Upper lobe of right lung (tissue), 1 donor: ENCODE data around the gene SGSM1. TPM values are rescaled to one million over a fixed set of nuclear protein-coding genes. Genes with fewer than 3 reads are reported as not detected.
A peak's percentile ranks its signal among the peaks of the same experiment; 100 is the strongest.

Experiments used
- ATAC-seq: fragments of 200-7000 bp; cut with Tn5 transposase; one replicate; pipeline ENCODE4 v1.9.1; 2020; ENCODE audit warnings: mild to moderate bottlenecking, moderate library complexity
- DNase-seq: peaks from one replicate; pipeline ENCODE4 v3.0.0-alpha.2; 2020
- H3K27ac ChIP-seq: fragments of 200-600 bp; one replicate; pipeline ENCODE4 v1.8.0; 2022
- H3K27me3 ChIP-seq: fragments of 200-600 bp; one replicate; pipeline ENCODE4 v1.8.0; 2022; ENCODE audit warnings: mild to moderate bottlenecking
- H3K36me3 ChIP-seq: fragments of 200-600 bp; one replicate; pipeline ENCODE4 v1.8.0; 2022
- H3K4me1 ChIP-seq: fragments of 200-600 bp; one replicate; pipeline ENCODE4 v1.8.0; 2022
- H3K4me3 ChIP-seq: fragments of 200-600 bp; one replicate; pipeline ENCODE4 v1.8.0; 2022; ENCODE audit warnings: mild to moderate bottlenecking
- H3K9me3 ChIP-seq: fragments of 200-600 bp; one replicate; pipeline ENCODE4 v1.8.0; 2022
- CTCF ChIP-seq: fragments of 200-600 bp; IDR thresholded peaks from one replicate; pipeline ENCODE4 v1.8.0; 2022; ENCODE audit warnings: antibody characterized with exemption
- intact Hi-C: fragments of 100-400 bp; cut with DNase I; formaldehyde crosslinking; loops from one replicate; pipeline ENCODE4 v1.11.0; 2022
- total RNA-seq: library from RNA; stranded (reverse); fragmentation: NEBNext Ultra II Directional; extraction: Animal tissue kit (Norgen Biotek cat#: 25700); gene quantifications from one replicate; pipeline ENCODE4 v1.2.1, GENCODE V29; 2021
- donor health status: DM: no; HTN: yes; CAD: no; lungs with severe emphysema.

SGSM1 gene
- total RNA-seq, 1 donor from 2014 or later = 3.8 TPM

- H3K4me3 ChIP-seq = no peak overlapping the region
- H3K36me3 ChIP-seq = no peaks in the 10 kb centered on the region
- intact Hi-C loops = no loop called here
- no peak overlapping the region for H3K27ac ChIP-seq
- H3K9me3 ChIP-seq = no peaks in the 10 kb centered on the region
- TF ChIP-seq CTCF = no peak
- DNase-seq (no peak), ATAC-seq (no peak)
- no peaks in the 10 kb centered on the region for H3K27me3 ChIP-seq
- peaks cover 14% of the 10 kb centered on the region for H3K4me1 ChIP-seq
Measured at GRCh38 chr22:24975125-24975640, 169.2 kb downstream of the SGSM1 start.

- Histone ChIP-seq H3K36me3 (no peaks in the 10 kb centered on the region), H3K27me3 (no peaks in the 10 kb centered on the region), H3K27ac (peak overlapping the region; percentile 42), H3K9me3 (no peaks in the 10 kb centered on the region), H3K4me1 (peaks cover 14% of the 10 kb centered on the region), H3K4me3 (no peak overlapping the region)
- no peak for ATAC-seq
- intact Hi-C loops = no loop called here
- TF ChIP-seq CTCF = no peak
- no peak for DNase-seq
Measured at GRCh38 chr22:24975813-24976341, 169.9 kb downstream of the SGSM1 start.

GRCh38 chr22:24976442-24977218 lies 170.6 kb downstream of the SGSM1 start:
- H3K27ac ChIP-seq = peak overlapping the region; percentile 70
- H3K27me3 ChIP-seq = no peaks in the 10 kb centered on the region
- H3K4me3 ChIP-seq = no peak overlapping the region
- H3K36me3 ChIP-seq = no peaks in the 10 kb centered on the region
- no peak for TF ChIP-seq CTCF
- intact Hi-C loops = no loop called here
- ATAC-seq (no peak), DNase-seq (no peak)
- H3K9me3 ChIP-seq = no peaks in the 10 kb centered on the region
- H3K4me1 ChIP-seq = peaks cover 14% of the 10 kb centered on the region

Other genes with a start within 250 kb of the SGSM1 start
- 10.8 TPM for gene LRRC75B, start 213.1 kb upstream of the SGSM1 start, total RNA-seq
- gene GGT1, start 203.0 kb upstream of the SGSM1 start, total RNA-seq = 131 TPM
- gene PIWIL3, start 31.5 kb upstream of the SGSM1 start, total RNA-seq = not detected
- gene LHFPL7, start 140.5 kb downstream of the SGSM1 start, total RNA-seq = not detected
- gene KIAA1671, start 146.5 kb downstream of the SGSM1 start, total RNA-seq = 46.7 TPM